GM12878 (cell line): ENCODE measurements around the gene CLEC16A. TPM values are rescaled to one million over a fixed set of nuclear protein-coding genes. Genes with fewer than 3 reads are reported as not detected.

Experiments
- ATAC-seq: fragments of 200-7000 bp; cut with Tn5 transposase; 3 replicates; pipeline ENCODE4 v1.9.1; 2020; ENCODE audit warnings: mild to moderate bottlenecking, moderate library complexity
- BruUV-seq: library from RNA; stranded (reverse); fragments of 400-500 nt; replicated peaks from 2 replicates; lab custom pipeline; 2021; lab: Mats Ljungman, UMichigan
- CTCF ChIA-PET: fragments of 300-600 bp; sonication (Branson Sonifier 250); formaldehyde crosslinking; extraction: SDS; loops from one replicate; lab custom pipeline; 2021; ENCODE audit warnings: inconsistent platforms; lab: Yijun Ruan, JAX
- POLR2A ChIA-PET: fragments of 350-600 bp; formaldehyde crosslinking; extraction: SDS; loops from one replicate; lab custom pipeline; 2021; ENCODE audit warnings: inconsistent platforms; lab: Charles Lee
- RAD21 ChIA-PET: fragments of 300-600 bp; sonication (Branson Sonifier 250); formaldehyde crosslinking; loops from one replicate; lab custom pipeline; 2023; ENCODE audit warnings: antibody characterized with exemption; ENCODE audit not compliant: unreplicated experiment; lab: Charles Lee
- SMC1A ChIA-PET: fragments of 300-600 bp; sonication (Branson Sonifier 250); formaldehyde crosslinking; loops from one replicate; lab custom pipeline; 2023; ENCODE audit not compliant: unreplicated experiment, uncharacterized antibody; lab: Charles Lee
- DNase-seq: peaks from one replicate; pipeline ENCODE4 v3.0.0-alpha.2; 2011; ENCODE audit warnings: low read depth, low spot score
- FAIRE-seq: peaks from 3 replicates; lab custom pipeline; 2011; peaks lifted over from hg19 to GRCh38; lab: Jason Lieb, UNC
- H2AFZ ChIP-seq: 2 replicates; pipeline ENCODE4 v1.6.0; 2011; ENCODE audit warnings: low read depth, low read length, control low read depth; ENCODE audit not compliant: control insufficient read depth
- H3K27ac ChIP-seq: 2 replicates; pipeline ENCODE4 v1.5.1; 2011; ENCODE audit warnings: control low read depth; ENCODE audit not compliant: control insufficient read depth, insufficient read depth
- H3K27me3 ChIP-seq, 2 experiments: replicated peaks in 1 of 2; 2 replicates each; pipeline versions ENCODE4 v1.6.0 to v1.6.1; 2011; ENCODE audit warnings: low read length in 1 of 2; ENCODE audit not compliant: control insufficient read depth in 2 of 2, insufficient read depth in 2 of 2
- H3K36me3 ChIP-seq, 2 experiments: 2 replicates each; pipeline ENCODE4 v1.5.1; 2011; ENCODE audit warnings: low read length in 1 of 2; ENCODE audit not compliant: control insufficient read depth in 2 of 2, insufficient read depth in 2 of 2
- H3K4me1 ChIP-seq: 2 replicates; pipeline ENCODE4 v1.6.1; 2011; ENCODE audit warnings: mild to moderate bottlenecking, low read length, moderate library complexity, mixed read lengths; ENCODE audit not compliant: control insufficient read depth, insufficient read depth
- H3K4me2 ChIP-seq: 2 replicates; pipeline ENCODE4 v1.6.0; 2011; ENCODE audit warnings: control low read depth; ENCODE audit not compliant: control insufficient read depth, insufficient read depth
- H3K4me3 ChIP-seq: fragments of 200-600 bp; sonication (generic); 2 replicates; pipeline ENCODE4 v1.5.1; 2016
- H3K79me2 ChIP-seq: 2 replicates; pipeline ENCODE4 v1.6.0; 2011; ENCODE audit warnings: low read length; ENCODE audit not compliant: control insufficient read depth, insufficient read depth
- H3K9ac ChIP-seq: 2 replicates; pipeline ENCODE4 v1.8.0; 2011; ENCODE audit warnings: low read length, control low read depth, mixed read lengths; ENCODE audit not compliant: control insufficient read depth, insufficient read depth
- H3K9me3 ChIP-seq: replicated peaks from 3 replicates; pipeline ENCODE4 v1.5.1; 2011; ENCODE audit warnings: mild to moderate bottlenecking, low read length; ENCODE audit not compliant: control insufficient read depth, insufficient read depth
- H4K20me1 ChIP-seq: 2 replicates; pipeline ENCODE4 v1.6.0; 2011; ENCODE audit not compliant: control insufficient read depth, insufficient read depth
- DPF2 ChIP-seq: fragments of 450-650 bp; IDR thresholded peaks from 2 replicates; pipeline ENCODE4 v1.6.1; 2017; ENCODE audit warnings: mild to moderate bottlenecking
- EGR1 ChIP-seq, 2 experiments: IDR thresholded peaks; 1 replicate in 1 of 2; 2 replicates in 1 of 2; pipeline ENCODE4 v1.6.1; 2011 to 2012; ENCODE audit warnings: low read depth in 2 of 2, low read length in 2 of 2, borderline replicate concordance in 1 of 2, mild to moderate bottlenecking in 1 of 2, moderate library complexity in 1 of 2
- NFIC ChIP-seq: IDR thresholded peaks from 2 replicates; pipeline ENCODE4 v1.6.1; 2012; ENCODE audit warnings: low read depth, mild to moderate bottlenecking, inconsistent platforms, low read length, moderate library complexity
- NFYA ChIP-seq: IDR thresholded peaks from 2 replicates; pipeline ENCODE4 v1.6.1; 2011; ENCODE audit warnings: low read depth, mild to moderate bottlenecking, low read length, improper control_type of control experiment, borderline replicate concordance
- NRF1 ChIP-seq: conservative IDR thresholded peaks from 2 replicates; pipeline ENCODE4 v1.6.1; 2011; ENCODE audit warnings: mild to moderate bottlenecking, low read depth, low read length, improper control_type of control experiment
- PML ChIP-seq: IDR thresholded peaks from 2 replicates; pipeline ENCODE4 v1.6.1; 2012; ENCODE audit warnings: low read length, inconsistent platforms
- POLR2A ChIP-seq: IDR thresholded peaks from 2 replicates; pipeline ENCODE4 v1.6.1; 2011; ENCODE audit warnings: low read depth, mild to moderate bottlenecking, low read length
- RELA ChIP-seq: fragments of 450-650 bp; IDR thresholded peaks from 2 replicates; pipeline ENCODE4 v1.8.0; 2014; ENCODE audit warnings: borderline replicate concordance; ENCODE audit not compliant: partially characterized antibody
- SKIL ChIP-seq: fragments of 450-650 bp; IDR thresholded peaks from 2 replicates; pipeline ENCODE4 v1.6.1; 2017; ENCODE audit warnings: mild to moderate bottlenecking, low read depth, inconsistent platforms; ENCODE audit not compliant: poor library complexity, severe bottlenecking
- SMAD5 ChIP-seq: IDR thresholded peaks from 2 replicates; pipeline ENCODE4 v1.6.1; 2016; ENCODE audit warnings: antibody characterized with exemption, low read depth
- SREBF2 ChIP-seq: IDR thresholded peaks from 2 replicates; pipeline ENCODE4 v1.6.1; 2012; ENCODE audit warnings: mild to moderate bottlenecking, low read length
- SRF ChIP-seq, 2 experiments: IDR thresholded peaks; 2 replicates each; pipeline ENCODE4 v1.6.1; 2011; ENCODE audit warnings: low read depth in 2 of 2, low read length in 2 of 2, mild to moderate bottlenecking in 1 of 2, moderate library complexity in 1 of 2
- SUPT20H ChIP-seq: IDR thresholded peaks from 2 replicates; pipeline ENCODE4 v1.6.1; 2011; ENCODE audit warnings: low read depth, mild to moderate bottlenecking, low read length, moderate library complexity, borderline replicate concordance; ENCODE audit not compliant: control insufficient read depth
- ZNF622 ChIP-seq: fragments of 450-650 bp; IDR thresholded peaks from 2 replicates; pipeline ENCODE4 v1.6.1; 2017; ENCODE audit warnings: mild to moderate bottlenecking, inconsistent platforms
- WGBS: methylation state at CpG from one replicate; pipeline ENCODE4 v1.1.6; 2016; ENCODE audit warnings: low lambda C conversion rate; ENCODE audit not compliant: insufficient replicate concordance, insufficient coverage; ENCODE audit errors: missing lambda C conversion rate; 5-methylcytosine and 5-hydroxymethylcytosine counted together
- in situ Hi-C: fragments of 300-500 bp; cut with MboI; formaldehyde crosslinking; loops from 9 replicates; pipeline ENCODE4 v1.14.3; 2018; ENCODE audit warnings: mixed read lengths
- intact Hi-C: fragments of 100-400 bp; cut with micrococcal nuclease; formaldehyde crosslinking; loops from one replicate; pipeline ENCODE4 v1.14.2; 2022; ENCODE audit not compliant: unreplicated experiment
- polyA plus RNA-seq, 11 experiments: library from polyadenylated mRNA; depleted of rRNA in 4 of 11; unstranded in 6 of 11; stranded (reverse) in 5 of 11; fragments of >200 nt; fragmentation: Nextera tagmentation in 4 of 11; fragmentation: Illumina TruSeq in 1 of 11; extraction: Ambion mirVana in 4 of 11; extraction: Trizol in 1 of 11; gene quantifications; 1 replicate in 1 of 11; 2 replicates in 10 of 11; pipeline versions ENCODE4 v1.2.1 to v1.2.3, GENCODE V29; 2011 to 2016; ENCODE audit warnings: inconsistent platforms in 2 of 11, missing spikeins in 2 of 11, low read depth in 1 of 11
- total RNA-seq, 4 experiments: library from RNA; depleted of rRNA in 3 of 4; stranded (reverse); fragments of >200 nt in 3 of 4; fragmentation: Illumina TruSeq in 1 of 4; extraction: Trizol in 1 of 4; gene quantifications; 2 replicates each; pipeline versions ENCODE4 v1.2.1 to v1.2.3, GENCODE V29; 2013 to 2021
- TF ChIP-seq, protein P1 (sequence below): IDR thresholded peaks from 2 replicates; pipeline ENCODE4 v1.6.1; 2011; ENCODE audit warnings: low read depth, mild to moderate bottlenecking, low read length, moderate library complexity, borderline replicate concordance; ENCODE audit errors: extremely low read depth

The CLEC16A gene
- total and polyA plus RNA-seq, 10 of the 15 experiments (the other 5 are each of a cell fraction or from before 2014, with no cell fraction given), result 1.5 to 28.8 (median 19.2) TPM

DNA sequence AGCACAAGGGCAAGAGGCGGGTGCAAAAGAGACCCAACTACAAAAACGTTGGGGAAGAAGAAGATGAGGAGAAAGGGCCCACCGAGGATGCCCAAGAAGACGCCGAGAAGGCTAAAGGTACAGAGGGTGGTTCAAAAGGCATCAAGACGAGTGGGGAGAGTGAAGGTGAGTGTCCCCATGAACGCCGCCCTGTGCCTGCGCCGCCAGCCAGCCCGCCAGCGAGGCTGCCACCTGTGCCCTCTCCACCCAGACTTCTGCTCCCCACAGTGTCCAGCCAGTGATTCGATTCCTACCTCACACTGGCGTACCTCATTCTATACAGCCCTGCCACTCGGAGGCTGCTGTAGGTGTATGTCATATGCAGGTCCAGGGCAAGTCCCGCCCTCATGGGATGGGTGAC, 58.8 kb downstream of the CLEC16A start:
- in situ Hi-C loops, result no loop called here
- POLR2A ChIA-PET, result interaction anchor here (0.6 kb wide), 1 partner anchor 84 kb away, joined by 4 read pairs; no protein-coding TSS in a partner anchor
- no TSS peak for BruUV-seq
- no peak for FAIRE-seq
- TF ChIP-seq SKIL, result no peak
- TF ChIP-seq ZNF622, result no peak
- TF ChIP-seq SREBF2, result no peak
- no peak for TF ChIP-seq POLR2A
- TF ChIP-seq, protein P1, sequence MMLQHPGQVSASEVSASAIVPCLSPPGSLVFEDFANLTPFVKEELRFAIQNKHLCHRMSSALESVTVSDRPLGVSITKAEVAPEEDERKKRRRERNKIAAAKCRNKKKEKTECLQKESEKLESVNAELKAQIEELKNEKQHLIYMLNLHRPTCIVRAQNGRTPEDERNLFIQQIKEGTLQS, result no peak
- no peak for TF ChIP-seq RELA
- no peak for TF ChIP-seq SRF (IDR thresholded peaks at IDR 0.05; ENCODE audit: low read depth in 2 of 2, low read length in 2 of 2)
- TF ChIP-seq EGR1 (IDR thresholded peaks at IDR 0.05; ENCODE audit: borderline replicate concordance in 1 of 2, low read depth in 2 of 2, low read length in 2 of 2), result no peak
- TF ChIP-seq NRF1, result no peak
- TF ChIP-seq NFYA, result no peak
- no peak for TF ChIP-seq PML
- no peak for TF ChIP-seq SMAD5
- TF ChIP-seq DPF2, result no peak
- TF ChIP-seq SUPT20H, result no peak
- no peak for TF ChIP-seq NFIC
- no peaks in the 10 kb centered on the region for H3K27me3 ChIP-seq
- no peaks in the 10 kb centered on the region for H3K79me2 ChIP-seq
- H2AFZ ChIP-seq, result no peak overlapping the region
- H3K4me3 ChIP-seq, result no peak overlapping the region
- peaks cover 12 to 17% of the 10 kb centered on the region in 2 experiments for H3K36me3 ChIP-seq
- no peak overlapping the region for H3K9ac ChIP-seq
- H4K20me1 ChIP-seq, result no peaks in the 10 kb centered on the region
- H3K9me3 ChIP-seq, result no peaks in the 10 kb centered on the region
- no peak overlapping the region for H3K27ac ChIP-seq
- DNase-seq, result no peak
- RAD21 ChIA-PET, result no interaction called here
- no peak for ATAC-seq
- CTCF ChIA-PET, result no interaction called here
- SMC1A ChIA-PET, result no interaction called here
- no peak overlapping the region for H3K4me2 ChIP-seq
- H3K4me1 ChIP-seq, result peaks cover 2% of the 10 kb centered on the region
- 90% methylated on average over 12 of the region's 16 CpGs for WGBS
- intact Hi-C loops, result no loop called here
